HEK293T (cell line): Measurements from ENCODE around the gene FXN.

ENCODE experiments used
- FOXA1 ChIP-seq: fragments of 450-650 bp; IDR thresholded peaks from 2 replicates; pipeline ENCODE4 v1.6.1; 2016; ENCODE audit warnings: mild to moderate bottlenecking
- FOXM1 ChIP-seq: fragments of 450-650 bp; IDR thresholded peaks from 2 replicates; pipeline ENCODE4 v1.6.1; 2017; ENCODE audit warnings: mild to moderate bottlenecking, borderline replicate concordance
- L3MBTL2 ChIP-seq: fragments of 450-650 bp; conservative IDR thresholded peaks from 2 replicates; pipeline ENCODE4 v1.6.1; 2016; ENCODE audit warnings: mild to moderate bottlenecking
- PKNOX1 ChIP-seq: fragments of 450-650 bp; IDR thresholded peaks from 2 replicates; pipeline ENCODE4 v1.6.1; 2016
- SP1 ChIP-seq: fragments of 450-650 bp; IDR thresholded peaks from 2 replicates; pipeline ENCODE4 v1.6.1; 2017
- SUZ12 ChIP-seq: fragments of 450-650 bp; IDR thresholded peaks from 2 replicates; pipeline ENCODE4 v1.6.1; 2016; ENCODE audit warnings: mild to moderate bottlenecking

GRCh38 chr9:69090946-69091345 lies 55.4 kb downstream of the FXN start:
- TF ChIP-seq PKNOX1 (no peak), FOXA1 (no peak), FOXM1 (no peak), L3MBTL2 (no peak), SUZ12 (no peak), SP1 (no peak)
